HG03469 (cell line): ENCODE results near the gene TNFAIP3.
"Not testable (repeated sequence)": the region's sequence is repeated elsewhere in the genome, so short reads cannot be mapped to it uniquely, and the experiment has no call there.

Source experiments
- ATAC-seq: cut with Tn5 transposase; IDR thresholded peaks from one replicate; pipeline ENCODE4 v1.9.1; 2021; ENCODE audit warnings: mild to moderate bottlenecking, moderate library complexity, moderate number of reproducible peaks; ENCODE audit not compliant: unreplicated experiment

The TNFAIP3 gene

GRCh38 chr6:137844327-137844726 is 22.7 kb upstream of the TNFAIP3 start:
- not testable (repeated sequence) for ATAC-seq

GRCh38 chr6:137844773-137845172 is 22.3 kb upstream of the TNFAIP3 start:
- ATAC-seq: not testable (repeated sequence)

GRCh38 chr6:137845460-137845859 is 21.6 kb upstream of the TNFAIP3 start:
- no peak for ATAC-seq

GRCh38 chr6:137846274-137846673 is 20.8 kb upstream of the TNFAIP3 start:
- ATAC-seq: no peak

GRCh38 chr6:137846772-137847313 is 20.2 kb upstream of the TNFAIP3 start:
- peak; percentile 40 for ATAC-seq

- no peak for ATAC-seq
These were observed 19.3 kb upstream of the TNFAIP3 start for GRCh38 chr6:137847748-137848147.

- ATAC-seq: no peak
These were observed 18.4 kb upstream of the TNFAIP3 start for GRCh38 chr6:137848672-137849071.

- no peak for ATAC-seq
These were observed 17.7 kb upstream of the TNFAIP3 start for GRCh38 chr6:137849181-137849980.

GRCh38 chr6:137849981-137850714 is 16.9 kb upstream of the TNFAIP3 start:
- ATAC-seq: no peak

GRCh38 chr6:137850816-137851602 is 16.1 kb upstream of the TNFAIP3 start:
- ATAC-seq: no peak

- ATAC-seq: no peak
These were observed 15.4 kb upstream of the TNFAIP3 start for GRCh38 chr6:137851669-137852068.

GRCh38 chr6:137852346-137852745 is 14.7 kb upstream of the TNFAIP3 start:
- no peak for ATAC-seq

GRCh38 chr6:137852811-137853210 is 14.2 kb upstream of the TNFAIP3 start:
- no peak for ATAC-seq

GRCh38 chr6:137853569-137854213 is 13.4 kb upstream of the TNFAIP3 start:
- ATAC-seq: no peak

GRCh38 chr6:137856138-137856898 is 10.7 kb upstream of the TNFAIP3 start:
- no peak for ATAC-seq

GRCh38 chr6:137859025-137859424 is 8.0 kb upstream of the TNFAIP3 start:
- ATAC-seq: no peak

GRCh38 chr6:137860394-137861005 is 6.6 kb upstream of the TNFAIP3 start:
- ATAC-seq: no peak

GRCh38 chr6:137861550-137862337 is 5.3 kb upstream of the TNFAIP3 start:
- no peak for ATAC-seq
